GM15510 (cell line): ENCODE results near the gene BCKDK.

Source experiments
- POLR2A ChIP-seq: IDR thresholded peaks from 3 replicates; pipeline ENCODE4 v1.6.1; 2011; ENCODE audit warnings: borderline replicate concordance; ENCODE audit not compliant: insufficient read length; ENCODE audit errors: extremely low read depth

BCKDK gene

DNA sequence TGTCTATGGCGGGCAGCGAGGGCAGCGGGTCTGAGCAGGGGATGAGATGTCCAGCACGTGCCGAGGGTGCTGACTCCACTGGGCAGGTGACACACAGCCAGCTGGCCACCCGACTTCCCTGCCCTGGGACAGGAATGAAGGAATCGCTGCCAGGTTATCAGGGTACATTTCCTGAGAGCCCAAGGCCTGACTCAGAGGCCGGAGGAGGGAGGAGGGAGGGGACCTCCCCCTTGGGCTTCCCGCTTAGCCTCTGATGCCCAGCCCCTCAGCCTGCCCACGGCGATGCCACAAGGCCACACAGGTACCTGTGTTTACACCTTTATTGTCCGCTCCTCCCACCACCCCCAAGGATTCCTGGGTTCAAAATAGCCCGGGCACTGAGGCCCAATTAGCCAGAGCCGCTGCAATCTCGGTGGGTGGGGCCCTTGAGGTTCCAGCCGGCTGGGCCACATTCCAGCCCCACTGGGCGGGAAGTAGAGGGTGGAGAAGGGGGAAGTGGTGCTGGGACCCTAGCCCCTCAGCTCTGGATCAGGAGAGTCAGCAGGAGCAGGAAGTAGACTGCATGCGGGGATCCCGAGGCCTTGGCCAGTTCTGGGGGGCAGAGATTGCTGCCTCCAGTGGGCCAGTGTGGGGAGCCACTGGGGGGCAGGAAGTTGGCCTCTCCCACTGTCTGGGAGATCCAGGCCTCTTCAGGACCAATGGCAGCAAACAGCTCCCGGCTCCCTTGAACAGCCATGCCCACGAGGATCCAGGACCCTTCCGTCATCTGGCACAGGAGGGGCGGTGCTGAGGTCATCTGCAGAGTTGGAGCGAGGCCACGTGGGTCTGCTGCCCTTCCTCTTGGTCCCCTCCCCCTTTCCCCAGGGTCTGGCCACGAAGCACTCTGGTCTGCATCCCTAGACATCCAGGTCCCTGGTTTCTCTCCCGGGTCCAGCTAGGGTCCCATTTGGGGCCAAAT lies 30.7 kb downstream of the BCKDK start:
- TF ChIP-seq POLR2A = no peak

DNA sequence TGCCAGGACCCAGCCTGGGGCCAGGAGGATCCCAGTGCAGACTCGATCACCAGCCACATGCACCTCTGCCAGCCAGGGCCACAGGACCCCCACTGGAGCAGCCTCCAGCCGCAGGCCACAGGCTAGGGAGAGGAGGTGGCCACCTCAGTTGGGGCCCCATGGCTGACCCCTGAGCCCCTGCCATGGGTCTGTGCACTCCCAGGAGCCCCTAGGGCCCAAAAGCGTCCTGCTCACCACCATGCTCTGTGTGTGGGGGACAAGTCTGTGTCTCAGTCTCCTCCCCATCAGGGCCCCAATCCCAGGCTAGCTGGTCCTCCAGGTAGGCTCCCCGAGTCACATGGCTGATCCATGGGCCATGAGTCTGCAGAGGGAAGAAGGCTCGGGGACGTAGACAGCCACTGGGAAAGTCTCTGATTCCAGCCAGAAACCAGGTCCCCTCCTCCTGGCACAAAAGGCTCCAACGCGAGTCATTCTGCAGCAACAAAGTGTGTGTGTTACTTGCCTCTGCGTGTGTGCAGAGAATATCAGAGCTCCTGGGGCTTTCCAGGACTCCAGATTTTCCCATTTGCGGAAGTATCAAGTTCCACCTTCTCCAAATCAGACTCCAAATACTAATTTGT lies 33.4 kb downstream of the BCKDK start:
- TF ChIP-seq POLR2A = no peak

DNA sequence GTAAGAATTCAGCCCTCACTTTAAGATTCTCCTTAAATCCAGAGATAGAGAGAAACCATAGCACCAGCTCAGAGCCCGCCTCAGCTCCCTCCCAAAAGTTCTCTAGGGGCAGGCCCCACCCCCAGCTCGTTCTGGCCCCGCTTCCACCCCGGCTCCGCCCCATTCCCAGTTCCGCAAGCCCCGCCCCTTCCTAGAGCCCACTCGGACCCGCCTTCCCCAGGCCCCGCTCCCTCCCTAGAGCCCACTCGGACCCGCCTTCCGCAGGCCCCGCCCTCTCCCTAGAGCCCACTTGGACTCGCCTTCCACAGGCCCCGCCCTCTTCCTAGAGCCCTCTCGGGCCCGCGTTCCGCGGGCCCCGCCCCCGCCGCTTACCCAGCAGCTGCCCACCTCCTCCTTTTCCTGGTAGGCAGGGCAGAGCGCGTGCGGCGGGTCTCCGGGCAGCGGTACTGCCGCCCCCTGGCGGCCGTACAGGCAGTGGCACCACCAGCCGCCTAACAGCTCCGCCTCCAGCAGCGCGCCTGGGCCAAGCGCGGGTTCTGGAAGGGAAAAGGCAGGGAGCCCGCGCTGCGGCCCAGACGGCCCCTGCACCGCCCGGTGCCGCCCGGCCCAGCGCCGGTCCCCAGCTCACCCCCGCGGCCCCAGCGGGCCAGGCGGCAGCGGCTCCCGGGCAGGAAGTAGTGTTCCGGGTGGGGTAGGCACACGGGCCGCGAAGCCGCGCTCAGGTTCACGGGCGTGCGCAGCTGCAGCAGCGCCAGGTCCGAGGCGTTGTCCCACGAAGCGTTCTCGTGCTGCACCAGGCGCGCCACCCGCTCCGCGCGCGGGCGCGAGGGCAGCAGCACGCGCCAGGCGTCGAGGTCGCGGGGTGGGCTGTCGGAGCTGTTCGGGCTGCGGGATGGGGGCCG lies 34.2 kb downstream of the BCKDK start:
- peak; percentile 27 for TF ChIP-seq POLR2A

DNA sequence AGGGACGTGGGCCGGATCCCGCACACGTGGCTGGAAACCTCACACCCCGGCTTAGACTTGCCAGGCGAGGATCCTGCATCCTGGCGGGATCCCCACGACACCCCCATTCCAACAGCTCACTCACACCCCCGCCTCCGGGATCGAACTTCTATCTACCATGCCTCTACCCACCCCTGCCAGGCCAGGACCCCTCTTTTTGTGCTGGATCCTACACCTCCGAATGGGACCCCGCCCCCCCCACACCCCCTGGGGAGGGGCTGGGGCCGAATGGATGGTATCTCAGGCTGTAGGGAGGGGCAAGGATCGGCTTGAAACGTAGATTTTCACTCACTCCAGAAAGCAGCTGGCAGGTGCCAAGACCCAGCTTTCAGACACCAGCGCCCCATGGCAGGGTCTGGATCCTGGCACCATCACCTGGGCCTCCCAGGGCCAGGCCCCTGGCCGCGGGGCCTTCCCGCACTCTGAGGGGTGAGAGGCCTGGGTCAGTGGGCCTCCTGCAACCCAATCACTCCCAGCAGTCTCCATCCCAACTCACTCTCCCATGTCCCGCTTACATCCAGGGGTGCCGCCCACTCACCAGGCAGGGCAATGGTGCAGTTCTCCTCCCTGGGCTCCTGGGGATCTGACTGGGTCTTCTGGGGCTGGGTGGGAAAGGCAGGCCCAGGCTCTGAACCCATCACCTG lies 35.0 kb downstream of the BCKDK start:
- no peak for TF ChIP-seq POLR2A

DNA sequence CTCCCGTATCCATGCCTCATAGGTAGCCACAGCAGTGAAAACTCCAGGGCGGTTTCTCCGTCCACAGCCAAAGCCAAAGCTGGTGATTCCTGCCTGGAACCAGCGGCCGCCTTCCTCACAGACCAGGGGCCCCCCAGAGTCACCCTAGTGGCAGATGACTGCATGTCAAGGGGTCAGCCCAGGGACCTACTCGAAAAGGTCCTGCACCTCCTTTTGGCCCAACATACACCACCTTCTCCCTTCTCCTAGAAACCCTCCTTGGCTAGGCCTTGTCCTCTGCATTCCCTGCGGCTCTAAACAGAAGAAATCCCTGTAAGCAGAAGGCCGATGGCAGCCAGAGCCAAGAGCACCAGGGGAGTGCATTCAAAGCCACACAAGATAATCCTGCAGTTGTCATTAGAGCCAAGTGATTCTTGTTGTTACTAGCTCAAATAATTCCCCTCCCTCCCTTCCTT lies 35.5 kb downstream of the BCKDK start:
- no peak for TF ChIP-seq POLR2A

DNA sequence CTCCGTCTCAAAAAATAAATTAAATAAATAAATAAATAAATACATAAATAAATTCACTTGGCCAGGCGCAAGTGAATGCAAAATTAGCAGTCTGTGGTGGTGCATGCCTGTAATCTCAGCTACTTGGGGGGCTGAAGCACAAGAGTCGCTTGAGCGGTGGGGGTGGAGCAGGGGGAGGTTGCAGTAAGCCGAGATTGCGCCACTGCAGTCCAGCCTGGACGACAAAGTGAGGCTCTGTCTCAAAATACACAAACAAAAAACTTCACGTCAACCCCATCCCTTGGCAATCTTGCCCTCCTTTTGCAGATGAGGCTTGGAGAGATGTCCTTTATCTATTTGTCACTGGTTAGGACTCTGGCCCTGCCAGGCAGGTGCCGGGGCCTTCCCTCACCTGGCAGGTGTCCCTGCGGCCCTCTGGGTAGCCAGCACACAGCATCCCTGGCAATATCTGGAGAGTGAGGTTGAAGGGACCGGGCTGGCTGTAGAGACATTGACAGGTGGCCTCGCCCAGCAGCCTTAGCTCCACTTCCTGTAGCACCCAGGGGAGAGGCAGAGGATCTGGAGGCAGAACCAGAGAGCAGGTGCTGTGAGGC lies 37.3 kb downstream of the BCKDK start:
- TF ChIP-seq POLR2A = no peak

DNA sequence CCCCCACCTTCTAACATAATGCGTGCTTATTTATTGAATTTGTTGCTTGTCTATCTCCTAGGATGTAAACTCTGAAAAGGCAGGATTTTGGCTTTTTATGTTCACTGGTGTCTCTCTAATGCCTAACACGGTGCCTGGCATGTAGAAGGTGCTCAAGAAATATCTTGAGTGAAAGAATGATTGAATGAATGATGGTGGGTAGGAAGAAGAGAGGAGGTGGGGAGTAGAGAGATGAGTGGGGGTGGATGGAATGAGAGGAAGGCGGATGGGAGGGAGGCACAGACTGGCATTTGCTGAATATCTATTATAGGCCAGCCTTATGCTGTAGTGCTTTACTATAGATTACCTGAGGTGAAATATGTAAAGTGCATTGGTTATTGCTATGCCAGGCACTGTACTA lies 39.4 kb downstream of the BCKDK start:
- no peak for TF ChIP-seq POLR2A

DNA sequence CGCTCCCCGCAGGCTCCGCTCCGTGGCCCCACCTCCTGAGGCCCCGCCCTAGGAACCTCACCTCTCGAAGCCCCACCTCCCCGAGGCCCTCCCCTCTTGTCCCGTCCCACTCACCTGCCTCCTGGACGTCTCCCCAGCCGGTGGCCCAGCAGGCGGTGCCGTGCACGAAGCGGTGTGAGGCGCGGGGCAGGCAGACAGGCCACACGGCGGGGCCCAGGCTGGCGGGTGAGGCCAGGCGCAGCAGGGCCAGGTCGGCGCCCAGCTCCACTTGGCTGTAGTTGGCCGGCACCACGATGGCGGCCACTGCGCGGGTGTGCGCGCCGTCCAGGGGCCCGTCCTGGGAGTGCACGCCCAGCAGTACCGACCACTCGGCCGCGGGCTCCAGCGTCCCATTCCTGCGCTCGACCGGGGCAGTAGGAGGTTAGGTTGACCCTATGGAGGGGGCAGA lies 40.1 kb downstream of the BCKDK start:
- no peak for TF ChIP-seq POLR2A

DNA sequence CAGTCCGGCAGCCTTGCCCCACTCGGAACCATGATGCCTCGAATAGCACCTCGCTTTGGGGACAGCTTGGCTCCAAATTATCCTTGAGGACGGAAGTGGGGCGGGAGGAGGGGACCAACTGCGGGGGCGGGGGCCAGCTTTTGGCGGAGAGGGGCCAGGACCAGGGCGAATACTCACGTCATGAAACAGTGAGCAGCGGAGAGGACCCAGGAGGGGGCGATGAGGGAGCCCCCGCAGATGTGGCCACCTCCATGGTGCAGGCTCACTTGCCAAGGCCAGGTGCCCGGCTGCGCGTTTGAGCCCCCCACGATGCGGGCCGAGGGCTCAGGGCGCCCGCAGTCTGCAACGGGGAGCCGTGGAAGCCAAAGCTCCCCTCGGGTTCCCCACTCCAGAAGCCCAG lies 40.7 kb downstream of the BCKDK start:
- no peak for TF ChIP-seq POLR2A

DNA sequence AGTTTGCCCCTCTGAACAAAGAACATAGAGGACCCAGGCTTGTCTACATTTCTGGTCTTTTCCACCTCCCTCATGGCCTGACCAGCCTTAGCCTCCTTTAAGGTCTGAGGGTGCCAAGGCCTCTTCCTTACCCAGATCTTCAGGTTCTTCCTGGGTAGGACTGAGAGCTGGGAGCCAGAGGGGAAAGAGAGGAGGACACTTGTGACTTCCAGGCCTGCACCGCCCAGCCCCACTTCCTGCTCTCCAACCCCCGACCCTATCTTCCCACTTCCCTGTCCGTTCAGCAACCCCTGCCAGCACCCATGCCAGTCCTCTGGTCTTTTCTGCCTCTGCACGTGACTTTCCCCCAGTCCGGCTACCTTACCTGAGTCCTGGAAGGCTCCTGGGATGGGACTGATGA lies 41.1 kb downstream of the BCKDK start:
- no peak for TF ChIP-seq POLR2A

DNA sequence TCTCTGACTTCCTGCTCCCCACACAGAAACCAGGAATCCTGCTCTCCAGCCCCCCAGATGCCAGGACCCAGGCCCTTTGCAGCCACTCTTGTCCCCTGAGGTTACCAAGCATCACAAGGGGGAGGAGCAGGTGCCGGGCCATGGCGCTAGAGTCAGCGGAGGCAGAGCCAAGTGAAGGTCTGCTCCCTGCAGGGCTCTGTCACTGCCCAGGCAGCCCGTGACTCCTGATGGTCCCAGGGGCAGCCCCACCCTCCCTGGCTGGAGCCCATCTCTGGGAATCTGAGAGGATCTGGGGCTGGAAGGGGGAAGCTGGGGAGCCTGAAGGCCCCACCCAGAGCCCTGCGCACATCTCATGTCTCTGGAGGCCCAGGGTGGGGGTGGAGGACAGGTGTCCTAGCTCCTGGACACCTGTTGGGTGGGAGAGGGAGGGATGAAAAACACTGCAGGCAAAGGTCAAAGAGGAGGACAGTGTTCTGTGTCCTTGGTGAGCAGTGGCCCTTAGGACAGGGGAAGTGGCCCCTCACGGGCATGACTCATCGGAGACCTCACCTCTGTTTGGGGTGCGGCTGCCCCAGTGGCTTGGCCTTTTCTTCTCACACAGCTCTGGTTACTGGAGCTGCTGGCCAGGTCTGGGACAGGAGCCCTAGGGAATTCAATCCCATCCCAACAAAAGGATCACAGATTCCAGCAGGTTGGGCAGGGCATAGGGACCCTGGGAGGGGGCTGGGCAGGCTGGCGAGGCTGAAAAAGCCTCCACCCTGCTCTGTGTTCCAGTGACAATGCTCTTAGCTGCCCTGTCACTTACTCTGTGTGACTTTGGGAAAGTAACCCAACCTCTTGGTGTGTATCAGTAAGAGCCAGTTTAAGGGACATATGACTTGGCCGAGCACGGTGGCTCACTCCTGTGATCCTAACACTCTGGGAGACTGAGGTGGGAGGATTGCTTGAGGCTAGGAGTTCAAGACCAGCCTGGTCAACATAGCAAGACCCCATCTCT lies 42.0 kb downstream of the BCKDK start, which contains the start of gene PRSS36:
Gene PRSS36, minus strand, starts transcription at position 173 of the 997 bp plus-strand sequence. Its CDS starts 31 bp downstream, at position 142.
- no peak for TF ChIP-seq POLR2A

DNA sequence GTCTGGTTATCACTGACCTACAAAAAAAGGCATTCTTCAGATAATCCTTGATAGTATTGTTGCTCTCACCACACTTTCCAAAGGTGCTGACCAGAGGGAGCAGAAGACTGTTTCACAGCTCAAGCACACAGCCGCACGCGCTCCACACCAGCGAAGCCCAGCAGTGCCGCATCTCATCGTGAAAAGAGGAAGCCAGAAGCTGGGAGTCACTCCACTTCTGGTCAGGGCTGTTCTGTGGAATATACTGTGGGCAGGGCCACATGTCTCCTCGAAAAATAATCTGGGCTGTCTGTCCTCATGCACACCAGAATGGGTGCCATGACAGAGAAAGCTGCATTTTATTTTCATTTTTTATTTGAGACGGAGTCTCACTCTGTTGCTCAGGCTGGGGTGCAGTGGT lies 49.0 kb downstream of the BCKDK start:
- no peak for TF ChIP-seq POLR2A
